ENCODE results near the gene CRYBG1. TPM values are rescaled to one million over a fixed set of nuclear protein-coding genes. Genes with fewer than 3 reads are reported as not detected.

CRYBG1 gene
- total and polyA plus RNA-seq, 2 of the 13 experiments (the other 11 are each of a cell fraction or from before 2014, with no cell fraction given) = 10.1 to 21.9 TPM

GRCh38 chr6:106557837-106558236 lies 197.3 kb downstream of the CRYBG1 start (continued):
- TF ChIP-seq ZNF646 (CRISPR knock-in tag; IDR thresholded peaks at IDR 0.05) (no peak), ZSCAN5A (CRISPR knock-in tag; IDR thresholded peaks at IDR 0.05; ENCODE audit: borderline replicate concordance) (no peak), ZNF280B (CRISPR knock-in tag; IDR thresholded peaks at IDR 0.05; ENCODE audit: borderline replicate concordance) (no peak), SP4 (CRISPR knock-in tag; IDR thresholded peaks at IDR 0.05) (no peak), E2F2 (CRISPR knock-in tag; IDR thresholded peaks at IDR 0.05; ENCODE audit: borderline replicate concordance) (no peak), BCL3 (CRISPR knock-in tag; IDR thresholded peaks at IDR 0.05) (no peak), FOXC1 (CRISPR knock-in tag; IDR thresholded peaks at IDR 0.05; ENCODE audit: borderline replicate concordance) (no peak), ZNF609 (CRISPR knock-in tag; IDR thresholded peaks at IDR 0.05; ENCODE audit: borderline replicate concordance) (no peak), ZNF260 (CRISPR knock-in tag; IDR thresholded peaks at IDR 0.05; ENCODE audit: borderline replicate concordance, low read depth) (no peak), ZNF660 (CRISPR knock-in tag; IDR thresholded peaks at IDR 0.05; ENCODE audit: borderline replicate concordance, low read depth) (no peak)
